HG03039 (cell line): ENCODE measurements around the gene WARS2.

Experiments used
- ATAC-seq: cut with Tn5 transposase; IDR thresholded peaks from one replicate; pipeline ENCODE4 v1.9.1; 2021; ENCODE audit warnings: mild to moderate bottlenecking, moderate library complexity; ENCODE audit not compliant: unreplicated experiment

Gene WARS2

GRCh38 chr1:118985640-118986554 lies 154.6 kb downstream of the WARS2 start:
- ATAC-seq, result no peak

GRCh38 chr1:118984722-118985639 lies 155.5 kb downstream of the WARS2 start:
- no peak for ATAC-seq

- ATAC-seq, result no peak
Measured at GRCh38 chr1:118984086-118984721, 156.2 kb downstream of the WARS2 start.

- no peak for ATAC-seq
Measured at GRCh38 chr1:118983558-118984041, 156.9 kb downstream of the WARS2 start.

- ATAC-seq, result no peak
Measured at GRCh38 chr1:118982821-118983557, 157.5 kb downstream of the WARS2 start.

- no peak for ATAC-seq
Measured at GRCh38 chr1:118982266-118982665, 158.2 kb downstream of the WARS2 start.

- ATAC-seq, result no peak
Measured at GRCh38 chr1:118981436-118981835, 159.0 kb downstream of the WARS2 start.
